ENCODE data around the gene BORCS5.
"Not testable (repeated sequence)": the region's sequence is repeated elsewhere in the genome, so short reads cannot be mapped to it uniquely, and the experiment has no call there.

BORCS5 gene

GRCh38 chr12:12465522-12465921, 108.6 kb downstream of the BORCS5 start:
- no peak for DNase-seq (ENCODE audit: low spot score)

- DNase-seq (ENCODE audit: low spot score): no peak
These were observed 109.3 kb downstream of the BORCS5 start for GRCh38 chr12:12466157-12466556.

- no peak for DNase-seq (ENCODE audit: low spot score)
These were observed 110.4 kb downstream of the BORCS5 start for GRCh38 chr12:12467264-12467663.

DNA sequence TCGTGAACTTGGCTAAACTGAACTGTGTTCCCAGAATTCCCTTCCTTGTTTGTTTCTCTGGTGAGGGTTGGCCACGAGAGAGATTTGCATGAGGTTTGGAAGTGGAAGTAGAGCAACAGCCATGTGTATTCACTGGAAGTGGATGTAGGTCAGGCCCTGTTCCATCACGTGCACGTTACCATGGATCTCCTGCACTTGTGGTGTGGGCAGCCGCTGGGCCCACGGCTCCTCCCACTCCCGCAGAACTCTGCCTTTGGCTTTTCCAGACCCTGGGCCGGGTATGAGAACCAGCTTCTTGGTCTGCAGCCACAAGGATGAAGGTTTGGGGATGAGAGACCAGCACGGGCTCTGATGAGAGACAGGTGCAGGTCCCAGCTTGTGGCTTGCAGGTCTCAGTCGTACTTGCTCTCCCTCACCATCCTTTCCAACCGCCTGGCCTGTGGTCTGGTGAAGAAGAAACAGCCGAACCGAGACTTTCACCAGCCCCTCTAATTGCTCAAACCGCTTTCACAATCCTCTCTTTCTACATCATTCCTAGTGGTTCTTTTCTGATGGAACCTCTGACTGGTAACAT, 110.9 kb downstream of the BORCS5 start:
- no peak for DNase-seq (ENCODE audit: low spot score)

GRCh38 chr12:12468575-12468974, 111.7 kb downstream of the BORCS5 start:
- DNase-seq (ENCODE audit: low spot score): no peak

DNA sequence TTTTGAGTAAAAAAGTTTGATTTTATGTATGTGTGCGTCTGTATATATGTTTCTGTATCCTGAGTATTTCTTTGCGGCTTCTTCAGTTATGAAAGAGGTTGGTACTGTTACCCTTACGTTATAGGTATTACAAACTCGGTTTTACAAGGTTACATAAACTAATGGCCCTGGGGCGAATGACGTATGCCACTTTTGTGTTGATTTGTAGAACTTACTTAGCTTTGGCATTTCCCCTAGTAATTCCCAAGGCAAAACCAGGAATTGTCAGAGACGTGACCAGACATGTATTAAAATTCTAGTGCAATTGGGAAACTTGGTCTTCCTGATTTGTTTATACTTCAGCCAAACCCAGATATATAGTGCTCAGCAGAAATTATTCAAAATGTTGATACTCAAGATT, 112.5 kb downstream of the BORCS5 start:
- DNase-seq (ENCODE audit: low spot score): no peak

DNA sequence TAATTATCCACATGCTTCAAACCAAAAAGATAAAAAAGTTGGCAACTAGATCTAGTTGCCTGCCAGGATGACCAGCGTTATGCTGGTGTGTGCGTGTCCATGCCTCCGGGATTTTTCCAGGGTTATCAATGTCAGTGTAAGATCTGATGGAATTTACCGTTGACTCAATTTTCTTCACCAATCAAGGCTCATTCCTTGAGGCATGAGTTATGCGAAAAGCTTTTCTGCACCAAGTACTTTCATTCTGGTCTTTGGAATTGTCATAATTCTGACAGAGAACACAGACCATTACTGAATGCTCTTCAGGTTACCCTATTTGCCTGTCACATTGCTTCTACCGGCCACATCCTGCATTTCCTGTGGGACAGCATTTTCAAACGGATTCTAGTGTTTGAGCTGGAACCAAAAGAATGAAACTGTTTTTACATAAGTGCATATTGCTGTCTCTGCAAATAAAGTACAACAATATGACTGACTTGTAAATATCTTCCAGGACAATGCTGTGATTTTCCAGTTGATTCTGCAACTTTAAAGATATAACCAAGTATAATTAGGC, 114.0 kb downstream of the BORCS5 start:
- DNase-seq (ENCODE audit: low spot score): no peak

DNA sequence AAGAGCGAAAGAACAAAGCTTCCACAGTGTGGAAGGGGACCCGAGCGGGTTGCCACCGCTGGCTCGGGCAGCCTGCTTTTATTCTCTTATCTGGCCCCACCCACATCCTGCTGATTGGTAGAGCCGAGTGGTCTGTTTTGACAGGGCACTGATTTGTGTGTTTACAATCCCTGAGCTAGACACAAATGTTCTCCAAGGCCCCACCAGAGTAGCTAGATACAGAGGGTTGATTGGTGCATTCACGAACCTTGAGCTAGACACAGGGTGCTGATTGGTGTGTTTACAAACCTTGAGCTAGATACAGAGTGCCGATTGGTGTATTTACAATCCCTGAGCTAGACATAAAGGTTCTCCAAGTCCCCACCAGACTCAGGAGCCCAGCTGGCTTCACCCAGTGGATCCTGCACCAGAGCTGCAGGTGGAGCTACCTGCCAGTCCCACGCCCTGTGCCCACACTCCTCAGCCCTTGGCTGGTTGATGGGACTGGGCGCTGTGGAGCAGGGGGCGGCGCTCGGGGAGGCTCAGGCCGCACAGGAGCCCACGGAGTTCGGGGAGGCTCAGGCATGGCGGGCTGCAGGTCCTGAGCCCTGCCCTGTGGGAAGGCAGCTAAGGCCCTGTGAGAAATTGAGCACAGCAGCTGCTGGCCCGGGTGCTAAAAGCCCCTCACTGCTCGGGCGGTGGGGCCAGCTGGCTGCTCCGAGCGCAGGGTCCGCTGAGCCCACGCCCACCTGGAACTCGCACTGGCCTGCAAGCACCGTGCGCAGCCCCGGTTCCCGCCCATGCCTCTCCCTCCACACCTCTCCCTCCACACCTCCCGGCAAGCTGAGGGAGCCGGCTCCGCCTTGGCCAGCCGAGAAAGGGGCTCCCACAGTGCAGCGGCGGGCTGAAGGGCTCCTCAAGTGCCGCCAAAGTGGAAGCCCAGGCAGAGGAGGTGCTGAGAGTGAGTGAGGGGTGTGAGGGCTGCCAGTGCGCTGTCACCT, 115.4 kb downstream of the BORCS5 start:
- not testable (repeated sequence) for DNase-seq (ENCODE audit: low spot score)

DNA sequence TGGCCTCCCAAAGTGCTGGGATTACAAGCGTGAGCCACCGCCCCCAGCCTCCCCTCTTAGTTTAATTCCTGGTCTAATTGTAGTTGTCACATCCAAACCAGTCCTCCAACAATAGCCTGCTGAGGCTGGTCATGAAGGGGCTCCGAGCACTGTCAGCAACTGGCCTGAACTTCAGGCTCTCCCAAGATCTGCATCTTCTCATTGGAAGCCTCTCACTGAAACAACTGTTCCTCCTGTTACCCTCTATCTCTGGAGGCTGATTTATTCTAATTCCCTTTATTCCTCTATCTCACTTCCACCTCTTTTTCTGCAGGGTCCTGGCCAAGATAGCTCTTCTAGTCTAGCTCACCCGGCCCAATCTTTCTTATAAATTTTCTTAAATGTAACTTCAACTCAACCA, 116.3 kb downstream of the BORCS5 start:
- DNase-seq (ENCODE audit: low spot score): no peak

- DNase-seq (ENCODE audit: low spot score): no peak
These were observed 117.6 kb downstream of the BORCS5 start for GRCh38 chr12:12474471-12474928.

DNA sequence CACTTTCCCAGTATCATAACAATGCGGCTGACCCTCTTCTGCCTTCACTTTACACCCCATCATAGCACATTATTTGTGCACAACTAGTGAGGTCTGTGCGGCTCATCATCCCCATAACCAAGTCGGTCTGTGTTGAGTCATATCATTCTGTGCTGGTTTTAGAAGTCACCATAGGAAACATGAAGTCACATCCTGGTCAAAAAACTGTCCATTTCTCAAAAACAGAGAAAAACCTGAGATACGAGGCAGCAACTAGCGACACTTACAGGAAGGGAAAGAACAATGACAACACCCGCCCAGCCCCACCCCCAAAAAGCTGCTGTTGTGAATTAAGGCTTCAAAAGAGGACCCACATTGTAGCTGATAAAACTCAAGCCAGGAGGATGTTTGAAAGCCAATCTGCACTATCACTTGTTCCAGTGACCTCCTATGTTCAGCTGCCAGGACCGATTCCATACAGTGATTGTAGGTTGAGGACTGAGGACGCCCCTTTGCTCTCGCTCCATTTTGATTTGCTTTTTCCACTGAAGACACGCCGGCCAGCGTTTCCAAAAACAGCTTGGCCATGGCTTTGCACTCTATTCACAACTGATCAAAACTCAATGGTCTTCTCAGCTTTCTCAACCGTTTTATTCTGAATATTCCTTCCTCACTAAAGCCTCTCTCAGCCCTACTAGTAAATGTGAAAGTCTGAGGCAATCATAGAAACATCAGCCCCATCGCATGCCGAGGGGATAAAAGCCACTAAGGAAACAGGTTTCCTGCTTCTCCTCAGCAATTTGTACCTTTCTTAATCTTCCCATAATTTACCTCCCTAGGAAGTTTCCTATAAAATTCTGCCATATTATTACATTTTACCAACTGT, 118.3 kb downstream of the BORCS5 start:
- DNase-seq (ENCODE audit: low spot score): no peak

DNA sequence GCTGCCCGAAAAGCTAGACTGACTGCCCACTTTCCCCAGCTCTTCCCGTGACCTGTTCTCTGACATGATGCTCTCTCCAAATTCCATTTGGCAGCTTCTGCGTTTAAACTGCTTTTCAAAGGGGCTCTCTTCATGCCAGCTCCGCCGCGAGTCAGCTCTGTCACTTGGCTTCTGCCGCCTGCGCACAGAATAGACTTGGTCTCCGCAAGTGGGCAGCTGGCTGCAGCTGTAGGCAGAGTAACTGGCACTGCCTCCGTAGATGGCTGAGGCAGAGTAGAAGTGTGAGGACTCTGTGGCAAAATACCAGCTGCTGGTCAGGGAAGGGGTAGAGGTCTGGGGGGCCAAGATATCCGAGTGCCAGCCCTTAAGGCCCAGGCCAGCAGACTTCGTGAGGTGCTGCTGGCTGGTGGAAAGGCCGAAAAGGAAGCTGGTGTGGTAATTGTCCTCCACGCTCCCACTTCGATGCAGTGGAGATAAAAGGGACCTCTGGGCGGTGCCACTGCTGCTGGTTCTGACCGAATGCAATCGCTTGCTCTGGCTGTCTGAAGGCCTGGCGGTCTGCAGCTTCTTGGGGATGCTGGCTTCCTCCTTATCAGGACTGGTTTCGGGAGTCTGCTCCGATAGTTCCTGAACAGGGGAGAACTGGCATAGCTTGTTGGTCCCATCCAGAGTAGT, 120.1 kb downstream of the BORCS5 start:
- peak; percentile 67 for DNase-seq (ENCODE audit: low spot score)

DNA sequence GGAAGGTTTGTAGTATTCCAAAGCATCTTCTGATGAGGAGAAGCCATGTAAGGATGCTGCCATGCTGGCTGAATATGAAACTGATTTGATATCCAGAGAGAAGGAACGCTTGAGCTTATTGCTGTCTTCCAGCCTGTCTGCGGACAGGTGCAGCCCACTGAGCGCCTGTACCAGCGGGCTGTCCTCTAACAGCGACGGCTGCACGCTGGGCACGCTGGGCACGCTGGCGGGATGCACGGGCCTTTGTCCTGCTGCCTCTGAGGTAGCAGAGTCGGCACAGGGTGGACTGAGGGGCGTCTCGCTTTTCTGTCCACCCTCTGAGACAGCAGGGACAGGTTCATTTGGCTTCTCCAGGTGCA, 120.6 kb downstream of the BORCS5 start:
- DNase-seq (ENCODE audit: low spot score): no peak

DNA sequence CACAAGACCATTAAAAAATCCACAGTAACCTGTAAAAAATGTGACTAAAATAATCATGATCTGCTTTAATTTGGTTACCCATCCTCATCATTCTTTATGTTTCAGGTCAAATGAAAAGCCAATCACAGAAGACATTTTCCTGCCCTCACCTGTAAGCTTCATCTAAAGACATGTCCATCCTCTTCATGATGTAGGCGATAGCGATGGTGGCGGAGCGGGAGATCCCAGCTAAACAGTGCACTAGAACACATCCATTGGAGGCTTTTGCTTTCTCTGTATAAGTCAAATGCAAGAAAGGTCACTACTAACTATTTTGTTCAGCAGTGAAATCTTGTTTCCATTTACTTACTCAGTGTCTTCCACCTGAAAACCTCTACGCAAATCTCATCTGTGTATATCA, 123.2 kb downstream of the BORCS5 start:
- DNase-seq (ENCODE audit: low spot score): no peak

DNA sequence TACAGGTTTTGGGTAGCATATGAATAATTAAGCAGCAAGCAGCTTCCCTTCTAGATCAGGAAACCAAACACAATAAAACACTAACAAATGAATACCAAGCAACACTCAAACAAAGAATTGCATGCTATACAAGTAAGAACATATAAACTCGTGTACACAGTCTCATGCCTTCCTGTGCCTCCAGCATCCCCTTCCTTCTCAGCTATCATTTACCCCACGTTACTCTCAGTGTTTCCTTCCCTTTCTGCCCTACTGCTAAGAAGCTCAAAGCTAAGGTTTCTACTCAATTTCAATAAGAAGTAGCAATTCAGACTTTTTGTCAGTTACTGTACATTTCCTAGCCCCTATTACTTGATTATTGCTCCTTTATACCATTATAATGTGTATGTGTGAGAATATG, 124.8 kb downstream of the BORCS5 start:
- no peak for DNase-seq (ENCODE audit: low spot score)

DNA sequence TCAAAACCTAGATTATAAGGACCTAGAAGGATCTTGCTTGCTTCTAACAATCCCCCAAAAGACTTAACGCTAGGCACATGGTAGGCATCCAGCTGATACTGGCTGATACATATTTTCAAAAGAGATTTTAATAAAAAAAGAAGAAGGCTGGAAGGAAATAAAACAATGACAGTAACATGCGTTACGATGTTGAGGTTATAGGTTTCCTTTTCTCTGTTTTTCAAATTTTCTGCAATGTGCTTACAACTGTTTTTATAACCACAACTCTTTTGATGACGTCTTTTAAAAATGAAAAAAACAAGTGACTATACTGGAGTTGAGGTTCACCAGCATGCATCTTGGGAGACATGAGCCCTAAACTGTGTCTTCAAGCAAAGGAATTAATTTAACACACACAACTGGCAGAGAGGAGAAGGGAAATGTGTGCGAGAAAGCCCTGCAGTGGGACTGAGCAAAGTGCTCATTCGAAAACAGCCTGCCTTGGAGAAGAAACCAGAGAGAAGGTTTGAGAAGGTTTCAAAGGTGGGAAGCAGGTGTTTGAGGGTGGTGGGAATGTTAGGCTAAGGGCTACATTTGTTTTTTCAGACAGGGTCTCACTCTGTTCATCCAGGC, 125.4 kb downstream of the BORCS5 start:
- no peak for DNase-seq (ENCODE audit: low spot score)

GRCh38 chr12:12482959-12483358, 126.1 kb downstream of the BORCS5 start:
- no peak for DNase-seq (ENCODE audit: low spot score)

DNA sequence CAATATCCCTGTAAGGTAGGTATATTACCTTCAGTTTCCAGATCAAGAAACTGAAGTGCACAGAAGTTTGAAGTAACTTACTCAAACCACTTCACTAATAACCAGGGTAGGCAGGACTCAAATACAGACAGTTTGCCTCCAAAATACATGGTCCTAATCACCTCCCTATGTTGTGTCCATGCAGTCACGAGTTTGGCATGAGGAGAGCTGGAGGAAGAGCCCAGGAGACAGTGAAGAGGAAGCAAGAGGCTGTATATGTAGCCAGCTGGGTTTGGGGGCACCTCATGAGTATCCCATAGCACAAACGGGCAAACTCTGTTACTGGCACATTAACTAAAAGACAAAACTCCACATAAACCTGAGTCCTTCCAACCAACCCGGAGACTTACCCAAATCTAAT, 126.6 kb downstream of the BORCS5 start:
- DNase-seq (ENCODE audit: low spot score): no peak

- DNase-seq (ENCODE audit: low spot score): no peak
These were observed 129.9 kb downstream of the BORCS5 start for GRCh38 chr12:12486661-12487240.

GRCh38 chr12:12487490-12487889, 130.6 kb downstream of the BORCS5 start:
- no peak for DNase-seq (ENCODE audit: low spot score)

- DNase-seq (ENCODE audit: low spot score): no peak
These were observed 131.4 kb downstream of the BORCS5 start for GRCh38 chr12:12488296-12488695.
